Stimulated activated naive CD4-positive, alpha-beta T cell treated with Interleukin-2 at 50 U/mL for 16 hours (primary cell): ENCODE data around the gene TRIM8.

Source experiments
- DNase-seq: peaks from one replicate; lab custom pipeline; 2025; lab: John Stamatoyannopoulos, UW

Gene TRIM8

DNA sequence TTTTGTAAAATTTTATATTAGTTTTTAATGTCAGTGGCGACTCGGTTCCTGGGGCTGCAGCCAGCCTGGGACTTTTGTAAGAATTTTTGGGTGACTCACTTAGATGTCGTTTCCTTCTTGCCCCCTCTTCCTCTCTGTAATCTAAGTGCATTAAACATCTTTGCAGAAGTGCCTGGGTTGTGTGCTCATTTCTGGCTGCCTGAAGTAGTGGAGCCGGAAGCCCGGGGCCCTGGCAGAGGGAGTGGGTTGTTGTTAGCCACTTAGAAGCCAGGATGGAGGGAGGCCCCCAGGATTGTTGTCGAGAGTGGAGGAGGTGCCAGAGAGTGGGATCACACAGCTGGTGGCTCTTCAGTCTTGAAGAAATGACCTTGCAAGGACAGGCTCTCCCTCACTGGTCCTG, 11.0 kb upstream of the TRIM8 start:
- no peak for DNase-seq

- no peak for DNase-seq
Measured at GRCh38 chr10:102633848-102634247, 10.4 kb upstream of the TRIM8 start.

- no peak for DNase-seq
Measured at GRCh38 chr10:102634686-102635085, 9.6 kb upstream of the TRIM8 start.

DNA sequence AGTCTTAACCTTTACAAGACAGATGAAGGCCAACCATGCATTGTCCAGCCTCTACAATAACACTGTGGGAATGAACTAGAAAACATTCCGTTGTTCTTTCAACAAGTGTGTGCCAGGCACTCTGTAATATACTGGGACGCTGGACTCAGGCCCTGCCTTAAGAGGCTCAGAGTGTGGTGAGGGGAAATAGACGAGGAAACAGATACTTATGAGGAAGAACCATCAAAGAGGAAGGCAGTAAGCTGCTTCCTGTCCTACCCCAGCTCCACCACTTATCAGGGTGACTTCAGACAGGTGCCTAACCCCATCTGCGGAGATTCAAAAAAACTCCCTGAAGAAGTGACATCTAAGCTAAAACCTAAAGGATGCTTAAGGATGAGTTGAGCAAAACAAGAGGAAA, 8.9 kb upstream of the TRIM8 start:
- no peak for DNase-seq

DNA sequence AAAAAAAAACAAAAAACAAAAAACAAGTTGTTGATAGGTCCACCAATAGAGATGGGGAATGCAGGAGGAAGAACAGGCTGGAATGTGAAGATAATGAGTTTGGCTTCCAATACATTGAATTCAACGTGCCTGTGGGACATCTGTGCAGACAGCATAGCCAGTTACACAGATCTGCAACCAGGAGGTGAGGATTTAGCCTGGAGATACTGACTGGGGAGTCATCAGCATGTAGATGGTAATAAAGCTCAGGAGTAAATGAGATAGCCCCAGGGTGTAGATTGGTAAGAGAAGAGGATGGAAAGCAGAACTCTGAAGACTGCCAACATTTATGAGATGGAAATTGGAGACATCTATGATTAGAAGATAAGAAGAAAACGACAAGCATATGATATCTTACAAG, 4.7 kb upstream of the TRIM8 start:
- DNase-seq: no peak

- DNase-seq: no peak
Measured at GRCh38 chr10:102641402-102641801, 2.9 kb upstream of the TRIM8 start.

DNA sequence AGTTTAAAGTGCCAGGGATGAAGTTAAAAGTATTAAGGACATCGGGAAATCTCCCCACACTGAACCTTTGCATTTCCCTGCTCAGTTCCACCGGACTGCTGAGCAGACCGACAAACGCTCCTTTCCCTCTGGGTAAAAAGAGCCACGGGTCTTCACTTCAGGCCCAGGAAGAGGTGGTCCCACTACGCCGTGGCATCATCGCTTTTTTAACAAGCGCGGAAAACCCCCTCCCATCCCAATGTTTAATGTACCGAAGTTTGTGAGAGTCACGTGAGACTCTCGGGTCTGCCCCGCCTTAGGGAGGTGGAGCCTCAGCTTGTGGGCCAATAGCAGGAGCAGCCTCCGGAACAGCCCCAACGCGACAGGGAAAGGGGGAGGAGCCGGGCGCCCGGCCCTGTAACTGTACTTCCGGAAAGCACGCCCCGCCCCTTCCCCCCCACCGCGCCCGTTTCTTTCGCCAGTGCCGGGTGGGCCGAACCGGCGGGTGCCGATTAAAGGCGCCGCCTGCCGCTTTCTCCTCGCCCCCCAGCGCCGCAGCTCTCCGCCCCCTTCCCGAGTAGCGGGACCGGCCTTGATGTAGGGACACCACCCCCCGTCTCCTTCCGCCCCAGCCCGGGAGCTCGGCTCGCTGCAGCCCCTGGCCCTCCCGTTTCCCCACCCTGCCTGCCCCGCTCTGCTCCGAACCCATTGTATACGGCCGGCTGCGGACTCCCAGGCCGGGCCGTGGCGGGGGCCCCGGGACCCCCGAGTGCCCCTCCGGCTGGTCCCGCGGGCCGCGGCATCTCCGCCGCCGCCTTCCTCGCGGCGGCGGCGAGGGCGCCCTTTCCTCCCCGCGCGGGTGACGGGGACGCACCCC, 2.2 kb upstream of the TRIM8 start:
- DNase-seq: peak; percentile 97

DNA sequence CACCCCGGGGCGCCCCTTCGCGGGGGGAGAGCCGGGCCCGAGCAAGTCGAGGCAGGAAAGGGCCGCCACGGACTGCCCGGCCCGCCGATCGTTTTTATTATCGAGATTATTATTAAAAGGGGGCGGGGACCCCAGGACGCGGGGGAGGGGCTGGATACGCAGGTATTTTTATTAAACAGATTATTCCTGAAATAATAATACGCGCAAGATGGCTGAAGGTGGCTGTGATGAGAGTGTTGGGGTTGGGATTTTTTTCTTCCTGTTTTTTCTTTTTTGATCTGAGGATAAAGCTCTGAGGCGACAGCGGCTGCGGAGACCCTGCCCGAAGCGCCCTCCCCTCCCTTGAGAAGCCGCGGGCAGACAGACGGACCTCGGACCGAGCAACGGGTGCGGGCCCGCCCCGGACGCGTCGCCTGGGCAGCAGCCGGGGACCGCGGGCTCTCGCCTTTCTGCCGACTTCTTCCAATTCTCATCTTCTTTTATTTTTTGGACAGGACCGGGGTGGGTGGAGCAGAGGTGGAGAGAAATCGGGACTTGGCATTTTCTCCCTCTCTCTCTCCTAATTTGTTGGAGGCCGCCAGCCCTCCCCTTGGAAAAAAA, 1.4 kb upstream of the TRIM8 start:
- DNase-seq: peak; percentile 42

- peak; percentile 48 for DNase-seq
Measured at GRCh38 chr10:102643336-102644065, 778 bp upstream of the TRIM8 start.

DNA sequence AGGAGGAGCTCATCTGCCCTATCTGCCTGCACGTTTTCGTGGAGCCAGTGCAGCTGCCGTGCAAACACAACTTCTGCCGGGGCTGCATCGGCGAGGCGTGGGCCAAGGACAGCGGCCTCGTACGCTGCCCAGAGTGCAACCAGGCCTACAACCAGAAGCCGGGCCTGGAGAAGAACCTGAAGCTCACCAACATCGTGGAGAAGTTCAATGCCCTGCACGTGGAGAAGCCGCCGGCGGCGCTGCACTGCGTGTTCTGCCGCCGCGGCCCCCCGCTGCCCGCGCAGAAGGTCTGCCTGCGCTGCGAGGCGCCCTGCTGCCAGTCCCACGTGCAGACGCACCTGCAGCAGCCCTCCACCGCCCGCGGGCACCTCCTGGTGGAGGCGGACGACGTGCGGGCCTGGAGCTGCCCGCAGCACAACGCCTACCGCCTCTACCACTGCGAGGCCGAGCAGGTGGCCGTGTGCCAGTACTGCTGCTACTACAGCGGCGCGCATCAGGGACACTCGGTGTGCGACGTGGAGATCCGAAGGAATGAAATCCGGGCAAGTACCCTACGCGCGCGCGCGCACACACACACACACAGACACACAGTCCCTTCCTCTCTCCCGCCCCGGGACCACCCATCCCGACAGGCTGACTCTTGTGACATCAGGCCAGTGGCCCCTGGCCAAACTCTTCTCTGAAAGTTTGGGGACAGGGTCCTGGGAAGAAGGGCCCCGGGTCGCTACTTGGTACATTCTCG, 538 bp downstream of the TRIM8 start:
- DNase-seq: peak; percentile 73

GRCh38 chr10:102645388-102645740, 1.1 kb downstream of the TRIM8 start:
- DNase-seq: peak; percentile 36

DNA sequence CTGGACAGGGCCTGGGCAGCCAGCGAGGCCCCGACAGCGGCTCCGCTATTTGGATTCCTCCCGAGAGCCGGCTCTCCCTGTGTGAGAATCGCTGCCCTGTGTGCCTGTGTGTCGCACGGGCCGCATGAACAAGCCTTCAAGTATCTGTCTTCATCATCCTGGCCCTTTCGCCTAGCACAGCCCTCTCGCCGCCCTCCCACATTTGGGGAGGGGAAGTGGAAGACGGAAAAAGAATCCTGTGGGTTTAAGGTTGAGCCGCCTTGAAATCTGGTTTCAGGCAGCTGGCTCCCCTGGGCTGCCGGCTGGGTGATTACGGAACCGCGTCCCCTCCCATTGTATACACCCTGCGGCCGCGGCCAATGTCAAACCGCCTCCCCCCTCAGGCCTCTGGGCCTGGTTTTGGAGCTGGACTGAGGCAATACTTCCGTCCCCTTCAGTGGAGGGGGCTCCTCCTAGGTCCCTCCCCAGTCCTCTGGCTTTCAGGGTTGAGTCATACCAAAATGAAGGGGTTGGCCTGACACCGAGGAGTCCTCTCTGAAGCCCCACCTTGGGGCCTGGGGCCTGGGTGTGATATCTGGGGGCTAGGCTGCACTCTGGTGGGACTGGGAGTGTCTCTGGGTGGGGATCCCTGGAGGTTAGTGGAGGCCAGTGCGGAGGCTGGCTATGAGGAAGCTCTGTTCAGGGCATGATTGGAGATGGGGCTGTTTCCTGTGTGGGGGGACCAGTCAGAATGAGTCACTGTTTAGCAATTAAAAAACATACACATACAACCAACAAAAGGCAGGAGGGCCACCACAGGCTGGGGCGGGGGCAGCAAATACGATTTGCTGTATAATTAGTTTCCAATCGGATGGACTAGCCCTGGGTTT, 1.7 kb downstream of the TRIM8 start:
- peak; percentile 83 for DNase-seq

DNA sequence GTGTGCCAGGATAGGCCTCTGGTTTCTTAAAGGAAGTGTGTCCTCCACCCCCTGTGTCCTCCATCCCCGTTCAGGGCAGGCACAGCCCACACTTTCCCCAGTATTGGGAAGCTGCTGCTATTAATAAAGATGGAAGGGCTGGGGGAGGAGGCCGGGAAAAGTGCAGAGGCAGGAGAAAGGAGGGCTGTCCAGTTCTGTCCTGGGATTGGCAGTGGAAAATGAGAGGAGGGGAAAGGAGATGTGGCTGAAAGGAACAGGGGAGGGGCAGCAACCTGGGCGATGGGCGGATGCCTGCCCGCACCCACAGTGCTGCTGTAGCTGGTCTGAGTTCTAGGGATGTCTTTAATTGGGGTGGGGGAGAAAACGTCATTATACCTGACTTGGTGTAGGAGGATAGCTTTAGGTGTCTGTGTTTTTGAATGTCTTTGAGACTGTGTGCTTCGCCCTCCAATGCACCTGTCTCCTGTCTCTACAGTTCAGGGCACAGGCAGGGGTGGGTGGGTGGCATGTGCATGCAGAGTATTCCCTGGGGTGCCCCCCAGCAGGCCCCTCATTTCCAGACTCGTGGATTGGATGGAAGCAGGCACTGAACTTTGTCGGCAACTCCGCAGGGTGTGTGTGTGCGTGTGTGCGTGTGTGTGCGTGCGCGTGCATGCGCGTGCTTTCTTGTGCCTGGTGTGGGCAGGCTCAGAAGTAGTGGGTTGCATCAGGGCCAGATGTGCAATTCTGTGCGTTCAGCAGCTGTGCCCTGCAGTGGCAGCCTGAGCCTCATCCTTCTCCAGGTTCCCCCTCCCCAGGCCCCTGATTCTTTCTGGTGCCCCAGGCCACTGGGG, 2.5 kb downstream of the TRIM8 start:
- peak; percentile 45 for DNase-seq

DNA sequence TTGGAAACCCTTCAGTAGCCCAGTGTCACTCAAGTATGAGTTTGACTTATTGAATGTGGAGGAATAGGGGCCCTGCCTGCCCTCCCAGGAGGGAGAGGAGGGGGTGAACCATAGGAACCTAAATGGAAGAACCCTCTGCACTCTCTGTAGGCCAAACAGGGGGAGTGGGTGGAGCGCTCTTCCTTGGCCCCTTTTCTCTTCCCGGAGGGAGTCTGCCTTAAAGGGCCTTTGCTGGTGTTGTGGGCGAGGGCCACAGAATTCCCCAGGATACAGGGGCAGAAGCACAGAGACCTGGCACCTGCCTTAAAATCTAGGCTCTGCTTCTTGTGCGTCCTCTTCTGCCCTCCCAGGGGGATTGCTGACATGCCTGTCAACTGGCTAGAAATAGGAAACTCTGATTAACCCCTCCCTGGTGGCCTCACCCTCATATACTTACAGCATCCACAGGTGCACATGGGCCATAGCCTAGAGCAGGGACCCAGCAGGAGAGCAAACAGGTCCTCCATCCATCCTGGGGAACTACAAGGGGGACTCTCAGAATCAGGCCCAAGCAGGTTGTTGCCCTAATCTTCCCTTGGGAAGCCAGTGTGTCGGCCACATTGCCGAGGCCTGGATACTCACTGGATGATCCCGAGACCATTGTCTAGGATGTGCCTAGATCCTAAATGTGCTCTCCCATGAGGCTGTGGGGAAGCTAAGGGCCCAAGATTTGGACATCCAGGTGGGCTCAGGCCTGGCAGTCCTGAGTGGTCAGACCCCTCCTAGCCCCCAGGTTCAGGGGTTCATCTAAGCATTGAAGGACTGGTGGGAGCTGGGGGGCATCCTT, 3.4 kb downstream of the TRIM8 start:
- no peak for DNase-seq

- no peak for DNase-seq
Measured at GRCh38 chr10:102648269-102648888, 4.1 kb downstream of the TRIM8 start.

GRCh38 chr10:102648889-102649796, 4.9 kb downstream of the TRIM8 start:
- DNase-seq: peak; percentile 9

DNA sequence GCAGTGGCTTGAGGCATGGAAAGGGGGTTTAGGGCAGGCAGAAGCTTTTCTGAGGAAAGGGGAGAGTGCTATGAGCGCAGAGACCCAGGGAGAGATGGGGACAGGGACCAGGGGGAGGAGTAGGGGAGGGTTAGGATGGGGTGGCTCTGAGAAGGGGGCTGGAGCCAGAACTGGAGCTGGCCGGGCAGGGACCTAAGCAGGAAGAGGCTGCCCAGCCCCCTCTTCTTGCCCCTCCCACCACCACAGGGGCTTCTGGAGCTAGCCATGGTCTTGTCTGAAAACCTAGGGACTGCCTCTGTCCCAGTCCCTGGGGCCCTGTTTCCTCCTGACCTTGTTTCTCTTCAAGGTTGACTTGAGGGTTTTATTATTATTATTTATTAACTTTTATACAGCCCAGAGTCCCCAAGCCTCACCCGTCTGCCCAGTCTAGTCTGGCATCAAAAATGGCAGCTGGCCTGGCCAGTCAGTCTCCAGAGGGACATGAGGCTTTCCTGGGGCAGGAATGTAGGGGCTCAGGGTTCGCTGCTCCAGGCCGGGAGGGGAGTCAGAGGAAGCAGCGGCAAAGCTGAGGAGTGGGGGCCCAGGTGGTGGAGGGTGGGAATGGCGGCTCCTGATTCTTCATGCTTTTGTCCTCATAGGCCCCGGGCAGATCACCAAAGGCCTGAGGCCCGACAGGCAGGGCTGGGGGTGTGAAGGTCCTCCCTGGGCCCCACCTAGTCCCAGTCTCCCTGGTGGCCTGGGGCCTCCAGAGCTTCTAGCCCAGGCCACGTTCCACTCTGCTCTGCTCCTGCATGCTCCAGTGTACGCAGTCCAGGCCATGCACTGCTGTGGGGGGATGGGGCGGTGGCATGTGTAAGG, 5.7 kb downstream of the TRIM8 start:
- DNase-seq: no peak
